ENCODE measurements around the gene GPSM3.

GRCh38 chr6:32216285-32216684, 23.8 kb upstream of the GPSM3 start:
- TF ChIP-seq CTCF (IDR thresholded peaks at IDR 0.05) (no peak), POLR2AphosphoS5 (IDR thresholded peaks at IDR 0.05; ENCODE audit: insufficient read depth in 1 of 2, low read depth in 1 of 2) (no peak)

All from vagina (tissue), 2 donors.